Measurements from ENCODE around the gene SYNM.
"Not testable (repeated sequence)": the region's sequence is repeated elsewhere in the genome, so short reads cannot be mapped to it uniquely, and the experiment has no call there.

SYNM gene

GRCh38 chr15:99104788-99105513 is at the start of gene SYNM:
TSS of gene SYNM (plus strand) at chr15:99105080. CDS start at chr15:99105200, 120 bp downstream.
- peak; percentile 57 to 76 for DNase-seq

- no peak for DNase-seq
Observed at GRCh38 chr15:99055555-99056134, 49.2 kb upstream of the SYNM start.

GRCh38 chr15:99057020-99057419 is 47.9 kb upstream of the SYNM start:
- DNase-seq, result no peak

GRCh38 chr15:99057697-99058420 is 47.0 kb upstream of the SYNM start:
- no peak for DNase-seq

- no peak for DNase-seq
Observed at GRCh38 chr15:99058421-99058870, 46.4 kb upstream of the SYNM start.

GRCh38 chr15:99059010-99059981 is 45.6 kb upstream of the SYNM start:
- peak; percentile 23 to 49 for DNase-seq

GRCh38 chr15:99060186-99060585 is 44.7 kb upstream of the SYNM start:
- DNase-seq, result not testable (repeated sequence)

- no peak for DNase-seq
Observed at GRCh38 chr15:99062226-99062625, 42.7 kb upstream of the SYNM start.

GRCh38 chr15:99068186-99068585 is 36.7 kb upstream of the SYNM start:
- DNase-seq, result no peak

- DNase-seq, result no peak
Observed at GRCh38 chr15:99070208-99070607, 34.7 kb upstream of the SYNM start.

GRCh38 chr15:99071091-99071680 is 33.7 kb upstream of the SYNM start:
- no peak for DNase-seq

GRCh38 chr15:99073008-99073717 is 31.7 kb upstream of the SYNM start:
- no peak for DNase-seq

- no peak for DNase-seq
Observed at GRCh38 chr15:99074446-99074845, 30.4 kb upstream of the SYNM start.

- DNase-seq, result not testable (repeated sequence)
Observed at GRCh38 chr15:99075059-99075652, 29.7 kb upstream of the SYNM start.

- DNase-seq, result no peak
Observed at GRCh38 chr15:99076109-99076508, 28.8 kb upstream of the SYNM start.

GRCh38 chr15:99076555-99077308 is 28.1 kb upstream of the SYNM start:
- DNase-seq, result peak; percentile 7 to 46

GRCh38 chr15:99082798-99083197 is 22.1 kb upstream of the SYNM start:
- DNase-seq, result no peak

GRCh38 chr15:99084965-99085364 is 19.9 kb upstream of the SYNM start:
- DNase-seq, result no peak

- DNase-seq, result no peak
Observed at GRCh38 chr15:99085413-99086326, 19.2 kb upstream of the SYNM start.
